GM20431 (cell line): Measurements from ENCODE around the gene FAM83F.

Experiments used
- in situ Hi-C: fragments of 300-500 bp; cut with MseI, MboI; formaldehyde crosslinking; loops from one replicate; pipeline ENCODE4 v1.15.0; 2020; ENCODE audit warnings: low sequenced_read_pairs; ENCODE audit not compliant: unreplicated experiment

FAM83F gene

DNA sequence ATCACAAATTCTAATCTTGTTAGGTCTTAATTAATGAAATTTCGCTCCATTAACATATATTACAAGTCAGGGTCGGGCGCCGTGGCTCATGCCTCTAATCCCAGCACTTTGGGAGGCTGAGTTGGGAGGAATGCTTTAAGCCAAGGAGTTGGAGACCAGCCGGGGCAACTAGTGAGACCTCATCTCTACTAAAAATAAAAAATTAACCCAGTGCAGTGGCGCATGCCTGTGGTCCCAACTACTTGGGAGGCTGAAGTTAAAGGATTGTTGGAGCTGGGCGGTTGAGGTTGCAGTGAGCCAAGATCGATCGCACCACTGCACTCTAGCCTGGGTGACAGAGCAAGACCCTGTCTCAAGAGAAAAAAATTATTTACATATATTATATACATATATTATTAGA lies 32.7 kb upstream of the FAM83F start:
- in situ Hi-C loops, result no loop called here

DNA sequence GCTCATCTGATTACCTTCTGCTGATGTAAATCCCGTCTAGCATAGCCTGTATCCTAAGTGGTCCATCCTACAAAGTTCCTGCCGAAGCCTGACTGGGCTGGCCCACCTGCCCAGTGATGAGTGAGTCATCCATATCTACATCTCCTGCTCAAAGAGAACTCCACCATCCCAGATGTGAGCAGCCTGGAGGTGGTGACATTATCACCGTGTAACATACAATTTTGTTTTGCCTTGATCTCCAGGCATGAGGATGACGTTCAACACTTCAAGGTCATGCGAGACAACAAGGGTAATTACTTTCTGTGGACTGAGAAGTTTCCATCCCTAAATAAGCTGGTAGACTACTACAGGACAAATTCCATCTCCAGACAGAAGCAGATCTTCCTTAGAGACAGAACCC lies 29.0 kb upstream of the FAM83F start:
- in situ Hi-C loops, result no loop called here

DNA sequence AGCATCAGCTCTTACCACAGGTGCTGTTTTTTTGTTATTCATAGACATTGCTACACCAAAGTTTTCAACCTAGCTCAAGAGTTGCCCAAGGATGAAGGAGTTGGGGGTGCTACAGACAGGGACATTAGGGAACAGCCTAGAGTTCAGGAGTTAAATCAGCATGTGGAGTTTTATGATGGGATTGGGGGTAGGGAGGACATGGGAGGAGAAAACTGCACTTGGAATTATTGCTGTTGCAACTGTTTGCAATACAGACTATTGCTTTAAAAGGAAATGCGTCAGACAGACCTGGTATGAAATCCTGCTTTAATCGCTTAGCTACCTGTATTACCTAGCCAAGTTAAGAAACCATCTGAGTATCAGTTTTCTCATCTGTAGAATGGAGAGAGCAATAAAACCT lies 28.3 kb upstream of the FAM83F start:
- in situ Hi-C loops, result no loop called here

DNA sequence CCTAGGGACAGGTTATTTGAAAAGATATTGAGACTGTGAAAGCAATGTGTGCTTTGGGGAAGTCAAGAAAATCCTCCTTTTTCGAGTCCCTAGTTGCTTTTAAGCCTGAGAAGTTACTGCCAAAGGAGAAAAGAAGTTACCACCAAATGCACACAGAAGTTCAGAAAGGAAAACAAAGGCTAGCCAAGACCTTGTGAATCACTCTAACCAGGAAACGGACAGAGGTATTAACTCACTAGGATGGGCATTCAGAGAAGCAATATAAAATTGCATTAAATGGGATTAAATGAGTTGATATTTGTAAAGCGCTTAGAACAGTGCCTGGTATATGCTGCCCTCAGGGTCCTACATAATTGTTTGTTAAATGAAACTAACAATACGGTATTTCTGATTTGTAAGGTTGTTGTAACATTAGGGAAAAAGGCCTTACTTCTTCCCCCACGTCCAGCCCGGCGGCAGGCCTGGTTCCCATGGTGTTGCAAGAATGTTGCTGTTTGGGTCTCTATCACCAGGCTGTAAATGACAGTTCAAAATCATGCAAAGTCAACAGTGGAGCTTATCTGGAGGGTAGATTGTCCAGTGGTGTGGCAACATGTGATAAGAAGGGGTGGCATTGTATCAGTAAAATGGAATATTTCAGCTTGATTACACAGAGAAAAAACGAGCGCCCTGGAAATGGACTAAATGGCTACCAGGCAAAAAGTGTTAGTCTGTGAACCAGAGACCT lies 27.5 kb upstream of the FAM83F start:
- in situ Hi-C loops, result no loop called here

DNA sequence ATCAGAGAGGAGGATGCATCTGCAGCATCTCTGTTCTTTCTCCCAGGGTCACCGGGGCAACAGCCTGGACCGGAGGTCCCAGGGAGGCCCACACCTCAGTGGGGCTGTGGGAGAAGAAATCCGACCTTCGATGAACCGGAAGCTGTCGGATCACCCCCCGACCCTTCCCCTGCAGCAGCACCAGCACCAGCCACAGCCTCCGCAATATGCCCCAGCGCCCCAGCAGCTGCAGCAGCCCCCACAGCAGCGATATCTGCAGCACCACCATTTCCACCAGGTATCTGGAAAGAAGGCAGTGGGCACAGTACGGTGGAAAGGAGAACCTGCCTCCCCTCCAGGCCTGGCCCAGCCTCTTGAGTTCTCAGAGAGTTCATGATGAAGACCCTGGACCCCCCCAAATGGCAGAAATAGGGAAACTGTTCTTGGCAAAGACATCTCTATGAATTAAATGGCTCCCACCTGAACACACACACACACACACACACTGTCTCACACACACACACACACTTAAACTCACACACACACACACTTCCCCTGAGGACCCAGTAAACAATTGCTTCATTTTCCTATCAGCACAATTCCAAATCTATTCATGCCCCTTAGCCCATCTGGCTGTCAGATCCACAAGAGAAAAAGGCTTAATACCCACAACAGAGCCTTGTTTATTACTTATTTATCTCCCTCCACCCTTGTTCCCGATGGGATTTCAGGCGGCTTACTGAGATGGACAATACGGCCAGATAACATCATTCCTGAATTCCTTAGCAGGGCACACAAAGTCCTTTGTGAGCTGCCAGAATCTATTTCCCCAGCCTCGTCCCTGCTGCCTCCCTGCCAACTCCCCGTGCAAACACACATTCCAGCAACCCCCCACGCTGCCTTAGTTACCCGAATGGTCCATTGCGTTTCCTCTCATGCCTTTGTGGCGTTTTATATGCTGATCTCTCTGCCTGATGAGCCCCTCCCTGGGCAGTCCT lies 26.5 kb upstream of the FAM83F start:
- in situ Hi-C loops, result no loop called here

DNA sequence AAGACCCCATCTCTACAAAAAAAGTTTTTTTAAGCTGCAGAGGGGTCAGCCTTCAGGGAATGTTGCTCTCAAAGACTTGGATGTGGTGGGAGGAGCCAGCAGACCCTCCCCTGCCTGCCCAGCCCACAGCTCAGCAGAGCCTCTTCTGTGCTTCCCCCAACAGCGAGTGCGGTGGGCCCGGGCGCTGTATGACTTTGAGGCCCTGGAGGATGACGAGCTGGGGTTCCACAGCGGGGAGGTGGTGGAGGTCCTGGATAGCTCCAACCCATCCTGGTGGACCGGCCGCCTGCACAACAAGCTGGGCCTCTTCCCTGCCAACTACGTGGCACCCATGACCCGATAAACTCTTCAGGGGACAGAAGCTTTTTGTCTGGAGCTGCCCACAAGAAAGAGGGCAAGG lies 24.0 kb upstream of the FAM83F start:
- in situ Hi-C loops, result no loop called here

DNA sequence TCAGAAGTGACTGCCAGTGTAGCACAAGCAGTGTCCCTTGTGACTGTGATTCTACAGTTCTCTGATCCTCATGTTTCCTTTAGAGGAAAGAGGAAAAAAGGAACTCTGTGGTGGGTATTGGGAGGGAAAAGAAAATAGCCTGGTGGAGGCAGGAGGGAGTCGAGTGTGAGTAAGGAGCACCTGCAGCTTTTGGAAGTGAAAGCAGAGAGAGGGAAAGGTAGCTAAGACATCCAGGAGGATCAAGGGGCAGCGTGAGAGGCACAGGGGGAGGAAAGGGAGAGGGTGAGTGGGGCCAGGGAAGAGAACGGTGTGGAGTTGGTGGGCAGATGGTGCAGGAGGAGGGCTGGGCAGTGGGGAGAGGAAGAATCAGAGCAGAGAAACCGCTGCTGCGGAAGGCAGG lies 22.1 kb upstream of the FAM83F start:
- in situ Hi-C loops, result no loop called here

DNA sequence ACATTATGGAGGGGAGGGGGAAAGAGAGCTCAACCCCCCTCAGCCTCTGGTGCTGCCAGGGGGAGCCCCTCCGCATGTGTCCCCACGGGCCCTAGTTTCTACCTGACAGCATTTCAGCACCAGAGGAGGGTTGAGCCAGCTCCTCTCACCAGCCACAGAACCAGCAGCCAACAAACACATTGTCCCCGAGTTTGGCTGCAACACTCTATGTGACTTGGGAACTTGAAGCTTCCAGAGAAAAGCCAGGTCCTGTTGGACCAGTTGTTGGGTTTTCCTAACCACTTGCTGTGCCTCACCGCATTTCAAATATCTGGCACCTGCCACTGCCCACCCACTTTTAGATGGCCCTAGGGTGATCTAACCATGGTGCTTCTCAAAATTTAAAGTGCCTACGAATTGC lies 21.1 kb upstream of the FAM83F start:
- in situ Hi-C loops, result no loop called here

DNA sequence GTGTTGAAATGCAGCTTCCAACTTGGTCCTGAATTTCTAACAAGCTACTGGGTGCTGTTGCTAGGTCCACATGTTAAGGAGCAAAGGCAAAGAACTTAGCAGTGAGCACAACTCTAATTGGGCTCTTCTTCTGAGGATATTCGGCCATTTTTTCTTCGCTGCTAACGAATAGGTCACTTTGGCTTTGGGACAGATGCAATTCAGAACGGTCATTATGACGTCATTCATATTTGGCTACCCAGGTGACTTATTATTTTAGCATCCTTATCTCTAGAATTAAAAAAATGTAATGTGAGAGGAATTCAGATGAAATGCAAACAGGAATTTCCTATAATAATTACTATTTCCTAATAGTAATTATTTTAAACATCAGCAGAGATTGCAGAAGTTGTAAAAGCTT lies 20.7 kb upstream of the FAM83F start:
- in situ Hi-C loops, result no loop called here

DNA sequence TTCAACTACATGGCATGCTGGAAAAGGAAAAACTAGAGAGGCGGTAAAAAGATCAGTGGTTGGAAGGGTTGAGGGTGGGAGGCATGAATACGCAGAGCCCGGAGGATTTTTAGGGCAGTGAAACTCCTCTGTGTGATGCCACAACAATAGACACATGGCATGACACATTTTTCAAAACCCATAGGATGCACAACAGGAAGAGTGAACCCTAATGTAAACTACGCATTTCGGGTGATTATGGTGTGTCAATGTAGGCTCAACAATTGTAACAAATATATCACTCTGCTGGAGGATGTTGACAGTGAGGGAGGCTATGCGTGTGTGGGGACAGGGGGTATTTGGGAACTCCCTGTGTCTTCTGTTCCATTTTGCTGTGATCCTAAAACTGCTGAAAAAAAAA lies 15.7 kb upstream of the FAM83F start:
- in situ Hi-C loops, result no loop called here

DNA sequence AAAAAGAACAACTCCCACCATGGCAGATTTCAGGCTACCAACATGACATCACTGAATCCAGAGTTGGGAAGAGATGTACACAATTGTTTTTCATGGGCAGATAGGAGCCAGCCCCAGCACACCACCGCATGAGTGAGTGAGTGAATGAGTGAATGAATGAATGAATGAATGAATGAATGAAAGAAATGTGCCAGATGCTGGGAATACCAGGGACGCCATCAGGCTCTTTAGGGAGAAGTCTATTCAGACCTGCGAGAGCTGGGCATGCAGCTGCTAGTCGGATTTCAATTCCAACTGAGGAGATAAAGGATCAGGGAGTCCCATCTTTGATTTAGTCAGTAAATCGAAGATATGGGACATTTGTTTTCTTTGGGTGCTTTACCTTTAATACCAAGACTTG lies 15.3 kb upstream of the FAM83F start:
- in situ Hi-C loops, result no loop called here

DNA sequence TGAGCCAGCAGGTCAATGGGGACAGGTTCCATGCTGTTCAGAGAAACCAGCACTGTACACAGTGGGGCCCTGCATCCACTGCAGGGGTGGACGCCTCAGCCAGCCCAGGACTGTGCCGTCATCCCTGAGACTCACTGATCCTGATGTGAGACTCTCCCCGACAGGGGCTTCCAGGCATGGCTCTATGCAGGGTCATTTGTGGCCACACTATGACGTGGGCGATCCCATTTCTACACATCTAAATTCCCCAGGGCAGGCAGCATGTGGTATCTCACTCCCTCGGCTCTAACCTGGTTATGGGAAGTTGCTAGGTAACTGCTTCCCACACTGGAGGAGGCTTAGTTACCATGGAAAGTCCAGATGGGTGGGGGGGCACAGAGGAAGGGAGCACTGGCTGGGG lies 14.2 kb upstream of the FAM83F start:
- in situ Hi-C loops, result no loop called here

DNA sequence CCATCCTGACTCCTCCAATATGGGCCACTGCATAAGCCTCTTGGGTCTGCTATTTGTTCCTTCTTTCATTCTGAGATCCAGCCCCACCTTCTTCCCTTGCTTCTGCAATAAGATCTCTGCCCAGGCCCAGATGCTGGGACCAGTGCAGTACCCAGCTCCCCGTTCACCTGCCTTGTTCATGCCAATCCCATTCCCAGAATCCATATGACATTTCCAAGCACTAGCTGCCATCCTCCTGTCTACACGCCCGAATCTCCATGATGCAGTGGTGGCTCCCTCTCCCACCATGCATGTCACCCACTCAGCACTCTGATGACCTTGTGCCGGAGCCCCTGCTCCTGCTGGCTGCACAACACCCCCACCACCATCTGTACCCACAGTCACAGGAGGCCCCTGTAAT lies 11.4 kb upstream of the FAM83F start:
- in situ Hi-C loops, result no loop called here

DNA sequence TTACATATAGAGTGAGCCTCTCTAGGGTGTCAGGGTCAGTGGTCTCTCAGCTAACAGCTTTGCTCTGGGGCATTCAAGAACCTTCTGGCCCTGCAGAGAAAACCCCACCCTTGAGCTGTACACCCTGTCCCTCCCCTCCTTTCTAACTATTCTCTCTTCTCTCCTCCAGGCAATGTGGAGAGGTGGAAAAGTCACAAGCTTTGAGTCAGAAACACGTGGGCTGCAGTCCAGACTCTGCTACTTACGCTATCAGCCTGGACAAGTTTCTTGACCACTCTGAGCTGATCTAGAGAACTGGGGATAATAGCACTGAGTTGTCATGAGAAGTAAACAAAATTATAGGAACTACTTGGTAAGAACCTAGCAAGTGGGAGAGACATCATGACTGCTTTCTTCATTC lies 10.7 kb upstream of the FAM83F start:
- in situ Hi-C loops, result no loop called here

DNA sequence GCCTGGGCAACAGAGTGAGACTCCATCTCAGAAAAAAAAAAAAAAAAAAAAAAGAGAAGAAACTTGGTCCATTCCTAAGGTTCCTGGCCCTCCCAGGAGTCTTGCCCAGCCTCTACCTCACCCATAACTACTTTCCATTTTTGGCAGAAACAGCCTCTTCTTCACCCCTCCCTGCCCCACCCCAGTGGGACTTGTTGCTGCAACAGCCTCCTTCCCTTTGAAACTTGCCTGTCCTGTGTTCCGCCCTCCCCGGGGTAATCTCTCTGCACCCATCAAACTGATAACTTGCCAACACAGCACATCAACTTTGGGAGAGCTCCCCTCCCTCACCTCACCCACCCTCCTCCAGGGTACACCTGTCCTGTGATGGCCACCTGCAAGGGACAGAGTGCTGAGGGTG lies 10.0 kb upstream of the FAM83F start:
- in situ Hi-C loops, result no loop called here

DNA sequence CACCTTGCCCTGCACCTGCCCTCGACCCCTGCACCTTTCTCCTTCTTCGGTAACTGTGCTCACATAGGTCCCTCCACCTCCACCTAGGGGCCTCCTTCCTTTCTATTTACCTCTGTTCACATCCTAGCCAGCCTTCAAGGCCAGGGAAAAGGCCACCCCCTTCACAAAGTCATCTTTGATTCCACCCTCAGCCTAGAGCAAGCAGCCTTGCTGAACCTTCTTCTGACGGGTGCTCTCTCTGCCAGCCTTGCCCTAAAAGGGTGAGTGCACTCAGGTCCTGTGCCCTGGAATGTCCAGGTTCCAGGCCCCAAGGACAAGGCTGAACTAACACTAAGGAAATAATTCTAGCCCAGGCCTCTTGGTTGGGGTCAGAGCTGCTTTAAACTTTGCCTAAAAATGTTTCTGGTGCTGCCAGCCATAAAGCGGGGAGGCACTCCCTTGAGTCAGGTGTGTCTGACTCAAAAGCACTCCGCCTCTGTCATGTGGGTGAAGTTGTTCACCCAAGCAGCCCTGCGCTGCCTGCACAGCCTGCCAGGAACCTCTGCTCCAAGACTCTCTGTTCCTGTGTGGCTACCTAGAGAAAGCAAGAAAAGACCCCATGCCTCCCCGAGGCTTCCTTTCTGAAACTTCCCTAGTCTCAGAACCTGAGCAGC lies 9.2 kb upstream of the FAM83F start:
- in situ Hi-C loops, result no loop called here

DNA sequence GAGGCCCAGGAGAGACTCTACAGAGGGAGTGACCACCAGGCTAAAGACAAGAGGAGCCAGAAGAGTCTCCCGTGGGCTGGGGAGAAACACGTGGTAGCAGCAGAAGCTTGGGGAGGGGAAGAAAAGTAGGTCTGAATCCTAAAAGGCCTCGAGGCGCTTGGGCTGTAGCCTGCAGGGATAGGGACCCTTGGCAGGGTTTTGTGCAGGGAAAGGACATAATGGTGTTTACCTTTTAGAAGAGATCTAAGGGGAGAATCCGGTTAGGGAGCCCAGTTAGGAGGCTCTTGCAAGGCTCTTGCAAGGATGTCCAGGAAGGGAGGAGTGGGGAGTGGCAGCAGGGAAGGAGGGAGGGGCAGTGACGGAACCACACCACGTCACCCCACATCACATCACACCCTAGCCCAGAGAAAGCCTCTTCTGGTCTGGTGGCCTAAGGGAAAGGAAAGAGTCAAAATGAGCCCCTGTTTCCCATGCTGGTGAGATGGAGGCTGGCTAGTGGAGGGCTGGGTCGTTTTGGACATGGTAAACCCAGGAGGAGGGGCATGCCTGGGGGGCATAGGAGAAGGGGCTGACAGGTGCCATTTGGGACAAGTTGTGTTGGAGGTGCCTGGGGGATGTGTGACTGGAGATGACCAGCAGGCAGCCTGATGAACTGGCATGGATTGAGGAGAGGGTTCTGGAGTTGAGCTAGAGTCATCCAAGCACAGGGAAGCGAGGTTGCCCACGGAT lies 6.2 kb upstream of the FAM83F start:
- in situ Hi-C loops, result no loop called here

DNA sequence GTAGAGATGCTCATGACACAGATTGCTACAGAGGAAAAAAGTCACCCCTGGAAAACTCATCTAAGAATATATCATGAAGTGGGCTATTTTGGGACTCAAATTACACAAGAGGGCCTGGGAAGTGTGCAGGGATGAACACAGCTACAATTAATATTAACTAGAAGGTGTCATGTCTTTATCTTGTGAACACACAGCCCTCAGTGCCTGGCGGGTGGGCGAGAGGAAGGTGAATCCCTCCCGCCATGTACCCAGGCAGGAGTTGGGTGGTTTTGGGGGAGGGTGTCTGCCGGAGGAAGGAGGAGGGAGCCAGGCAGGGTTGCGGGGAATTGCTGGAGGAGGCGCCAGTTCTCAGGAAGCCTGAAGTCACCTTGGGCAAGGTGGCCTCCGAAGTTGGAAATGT lies 5.1 kb upstream of the FAM83F start:
- in situ Hi-C loops, result no loop called here

DNA sequence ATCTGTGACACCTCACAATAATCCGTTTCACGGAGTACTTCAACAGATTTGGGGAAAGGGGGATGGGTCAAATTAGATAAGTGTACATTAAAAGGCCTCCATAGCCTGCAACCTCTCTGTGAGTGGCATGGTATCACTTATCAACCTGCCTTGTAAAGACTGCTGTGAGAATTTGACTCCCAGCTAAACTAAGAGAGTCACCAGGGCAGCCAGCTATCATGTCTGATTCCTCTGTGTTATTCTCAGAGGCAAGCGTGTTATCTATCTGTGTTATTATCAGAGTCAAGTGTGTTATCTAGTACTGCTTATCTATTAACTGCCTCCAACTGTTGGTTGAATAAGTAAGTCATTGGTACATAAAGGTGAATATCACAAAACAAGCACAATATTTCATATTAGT lies 4.1 kb upstream of the FAM83F start:
- in situ Hi-C loops, result no loop called here

DNA sequence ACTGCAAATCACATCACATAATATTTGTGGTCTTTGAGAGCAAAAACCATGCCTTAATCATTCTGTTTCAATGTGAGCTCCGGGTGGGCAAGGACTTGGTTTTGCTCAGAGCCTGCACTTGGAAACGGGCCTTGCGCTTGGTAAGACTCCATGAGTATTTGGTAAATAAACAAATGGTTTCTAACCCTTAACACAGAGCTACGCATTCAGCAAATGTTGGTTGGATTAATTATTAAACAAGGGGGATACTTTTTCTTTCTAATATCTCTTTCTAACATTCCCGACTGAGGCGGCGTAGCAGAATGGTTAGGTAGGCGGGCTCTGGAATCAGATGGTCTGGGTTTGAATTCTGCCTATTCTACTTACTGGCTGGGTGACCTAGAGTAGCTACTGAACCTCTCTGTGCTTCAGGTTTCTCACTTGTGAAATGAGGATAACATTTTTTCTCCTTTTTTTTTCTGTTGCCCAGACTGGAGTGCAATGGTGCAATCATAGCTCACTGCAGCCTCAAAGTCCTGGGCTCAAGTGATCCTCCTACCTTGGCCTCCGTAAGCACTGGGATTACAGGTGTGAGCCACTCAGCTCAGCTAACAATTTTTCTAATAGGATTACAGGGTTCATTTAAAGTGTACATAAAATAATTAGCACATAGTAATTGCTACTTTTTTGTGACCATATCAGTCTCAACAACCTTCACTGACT lies 3.4 kb upstream of the FAM83F start:
- in situ Hi-C loops, result no loop called here
